ENCODE measurements around the gene FKBP3.

DNA sequence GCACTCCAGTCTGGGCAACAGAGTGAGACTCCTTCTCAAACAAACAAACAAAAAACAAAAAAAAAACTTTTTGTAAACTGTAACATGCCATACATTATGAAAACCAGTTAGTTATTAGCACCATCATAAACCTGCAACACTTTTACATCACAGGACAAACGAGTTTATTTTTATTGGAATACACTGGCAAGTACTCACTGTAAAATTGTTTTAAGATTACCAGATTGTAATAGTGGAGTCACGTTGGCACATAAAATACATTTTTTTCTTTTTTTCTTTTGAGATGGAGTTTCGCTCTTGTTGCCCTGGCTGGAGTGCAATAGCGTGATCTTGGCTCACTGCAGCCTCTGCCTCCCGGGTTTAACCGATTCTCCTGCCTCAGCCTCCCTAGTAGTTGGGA is 15.7 kb downstream of the FKBP3 start:
- TF ChIP-seq EZH2 (IDR thresholded peaks at IDR 0.05), result no peak
- TF ChIP-seq POLR2AphosphoS5 (IDR thresholded peaks at IDR 0.05; ENCODE audit: borderline replicate concordance, low read depth, low read length), result no peak
- TF ChIP-seq FOXP2 (optimal IDR thresholded peaks at IDR 0.05; ENCODE audit: control extremely low read depth, extremely low read length, insufficient read depth), result no peak

Measured in SK-N-MC (cell line).